ENCODE results near the gene C2orf76. TPM values are rescaled to one million over a fixed set of nuclear protein-coding genes. Genes with fewer than 3 reads are reported as not detected.
A peak's percentile ranks its signal among the peaks of the same experiment; 100 is the strongest.

C2orf76 gene
- polyA plus RNA-seq, 4 donors = 11.0 to 13.5 (median 12.2) TPM

DNA sequence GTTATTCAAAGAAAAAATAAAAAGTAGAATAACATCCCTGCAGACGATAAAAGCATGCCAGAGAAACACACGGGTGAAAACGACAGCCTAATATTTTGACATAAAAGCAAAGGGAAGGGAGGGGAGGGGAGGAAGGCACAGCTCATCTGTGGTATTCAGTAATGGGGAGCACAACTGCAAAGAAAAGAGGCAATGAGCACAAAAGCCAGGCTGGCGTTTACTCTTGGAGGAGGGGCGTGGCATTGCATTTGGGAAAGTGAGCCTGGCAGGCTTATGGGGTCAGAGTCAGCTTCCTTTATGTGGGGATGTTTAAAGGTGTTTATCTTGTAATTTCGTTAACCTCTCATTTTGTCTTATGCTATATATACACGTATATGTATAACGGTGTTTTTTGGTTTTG, 89.8 kb downstream of the C2orf76 start:
- no peaks in the 10 kb centered on the region for H3K4me1 ChIP-seq (ENCODE audit: control insufficient read depth in 3 of 3, insufficient read depth in 2 of 3, low read depth in 1 of 3, low read length in 2 of 3)
- DNase-seq = no peak
- no peaks in the 10 kb centered on the region for H3K9me3 ChIP-seq (ENCODE audit: control insufficient read depth in 2 of 2, insufficient read depth in 1 of 2, low read depth in 1 of 2, low read length in 1 of 2)
- H3K4me3 ChIP-seq (ENCODE audit: low read depth in 1 of 3, low read length in 3 of 3) = no peak overlapping the region
- H3K27ac ChIP-seq (ENCODE audit: low read depth in 1 of 3, low read length in 2 of 3) = no peak overlapping the region
- H3K36me3 ChIP-seq (ENCODE audit: control insufficient read depth in 3 of 3, insufficient read depth in 2 of 3, low read depth in 1 of 3, low read length in 3 of 3) = no peaks in the 10 kb centered on the region
- FAIRE-seq = no peak
- 75 to 76% (median 75%) methylated on average over 8 of the region's 8 CpGs for WGBS, 3 donors
- no peaks in the 10 kb centered on the region for H3K27me3 ChIP-seq (ENCODE audit: control insufficient read depth in 3 of 3, insufficient read depth in 3 of 3, low read length in 3 of 3)

DNA sequence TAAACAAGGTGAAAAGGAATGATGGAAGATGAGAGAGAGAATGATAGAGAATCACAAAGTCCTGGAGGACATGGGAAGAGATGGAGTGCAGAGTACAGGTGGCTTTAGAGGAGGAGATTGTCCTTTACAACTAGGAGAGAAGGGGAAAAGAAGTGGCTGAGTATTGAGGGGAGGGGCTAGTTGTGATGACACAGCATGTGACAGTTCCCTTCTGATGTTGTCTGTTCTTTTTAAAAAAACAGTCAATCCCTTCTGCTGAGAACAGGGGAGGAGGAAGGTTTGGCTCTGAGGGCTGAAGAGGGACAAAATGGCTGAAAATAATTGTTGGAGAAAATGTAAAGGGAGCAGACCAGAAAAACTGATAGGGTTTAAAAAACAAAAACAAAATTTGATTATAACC, 99.0 kb downstream of the C2orf76 start:
- Histone ChIP-seq H3K9me3 (ENCODE audit: control insufficient read depth in 2 of 2, insufficient read depth in 1 of 2, low read depth in 1 of 2, low read length in 1 of 2) (peaks cover 0 to 5% of the 10 kb centered on the region in 2 donors), H3K36me3 (ENCODE audit: control insufficient read depth in 3 of 3, insufficient read depth in 2 of 3, low read depth in 1 of 3, low read length in 3 of 3) (peaks cover 0 to 2% (median 0%) of the 10 kb centered on the region in 3 donors), H3K27ac (ENCODE audit: low read depth in 1 of 3, low read length in 2 of 3) (no peak overlapping the region), H3K4me3 (ENCODE audit: low read depth in 1 of 3, low read length in 3 of 3) (no peak overlapping the region), H3K27me3 (ENCODE audit: control insufficient read depth in 3 of 3, insufficient read depth in 3 of 3, low read length in 3 of 3) (no peaks in the 10 kb centered on the region), H3K4me1 (ENCODE audit: control insufficient read depth in 3 of 3, insufficient read depth in 2 of 3, low read depth in 1 of 3, low read length in 2 of 3) (no peaks in the 10 kb centered on the region)
- FAIRE-seq (no peak), DNase-seq (no peak)

DNA sequence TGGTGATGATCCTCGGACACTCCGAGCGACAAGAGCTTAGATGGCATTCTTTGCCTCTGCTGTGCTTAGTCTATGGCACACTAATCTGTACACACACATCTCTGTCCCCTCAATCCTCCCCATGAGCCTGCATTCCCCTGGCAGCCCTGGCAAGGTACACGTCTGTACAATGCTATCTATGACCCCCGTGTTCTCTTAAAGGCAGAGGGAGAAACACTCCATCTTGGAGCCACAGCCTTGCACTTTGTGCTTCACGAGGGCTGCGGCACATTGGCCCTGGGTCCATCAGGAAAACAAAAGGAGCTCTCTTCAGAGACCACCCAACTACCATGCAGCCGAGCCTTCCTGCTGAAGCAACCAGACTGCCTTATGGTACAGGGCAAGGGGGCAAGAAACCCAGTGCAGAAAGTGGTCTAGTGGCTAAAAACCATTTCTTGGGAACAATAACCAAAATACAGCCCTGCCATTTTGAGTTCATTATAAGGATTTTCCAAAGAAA, 100.5 kb downstream of the C2orf76 start:
- no peaks in the 10 kb centered on the region for H3K4me1 ChIP-seq (ENCODE audit: control insufficient read depth in 3 of 3, insufficient read depth in 2 of 3, low read depth in 1 of 3, low read length in 2 of 3)
- no peak overlapping the region for H3K27ac ChIP-seq (ENCODE audit: low read depth in 1 of 3, low read length in 2 of 3)
- no peaks in the 10 kb centered on the region for H3K27me3 ChIP-seq (ENCODE audit: control insufficient read depth in 3 of 3, insufficient read depth in 3 of 3, low read length in 3 of 3)
- peaks cover 0 to 5% of the 10 kb centered on the region in 2 donors for H3K9me3 ChIP-seq (ENCODE audit: control insufficient read depth in 2 of 2, insufficient read depth in 1 of 2, low read depth in 1 of 2, low read length in 1 of 2)
- FAIRE-seq = no peak
- H3K36me3 ChIP-seq (ENCODE audit: control insufficient read depth in 3 of 3, insufficient read depth in 2 of 3, low read depth in 1 of 3, low read length in 3 of 3) = peaks cover 0 to 2% (median 0%) of the 10 kb centered on the region in 3 donors
- no peak overlapping the region for H3K4me3 ChIP-seq (ENCODE audit: low read depth in 1 of 3, low read length in 3 of 3)
- no peak for DNase-seq
- 90 to 94% (median 94%) methylated on average over 8 of the region's 8 CpGs for WGBS, 3 donors

DNA sequence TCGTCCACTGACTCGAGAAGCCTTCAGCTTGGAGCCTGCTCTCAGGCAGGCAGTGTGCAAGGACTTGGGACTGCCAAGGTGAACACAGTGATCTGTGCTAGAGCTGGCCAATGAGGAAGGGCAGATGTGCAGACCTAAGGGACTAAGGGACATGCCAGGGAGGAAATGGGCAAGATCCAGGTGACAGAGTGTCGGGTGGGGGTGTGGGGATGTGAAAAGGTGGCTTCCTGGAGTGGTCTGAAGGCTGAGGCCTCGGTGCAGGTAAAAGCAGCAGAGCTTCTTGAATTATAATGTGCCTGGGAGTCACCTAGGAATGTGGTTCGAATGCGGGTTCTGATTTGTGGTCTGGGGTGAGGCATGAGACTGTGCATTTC, 101.0 kb downstream of the C2orf76 start:
- 89 to 91% (median 91%) methylated on average over 6 of the region's 6 CpGs for WGBS, 3 donors
- no peak overlapping the region for H3K27ac ChIP-seq (ENCODE audit: low read depth in 1 of 3, low read length in 2 of 3)
- peaks cover 0 to 2% (median 0%) of the 10 kb centered on the region in 3 donors for H3K36me3 ChIP-seq (ENCODE audit: control insufficient read depth in 3 of 3, insufficient read depth in 2 of 3, low read depth in 1 of 3, low read length in 3 of 3)
- FAIRE-seq (no peak), DNase-seq (no peak)
- no peaks in the 10 kb centered on the region for H3K4me1 ChIP-seq (ENCODE audit: control insufficient read depth in 3 of 3, insufficient read depth in 2 of 3, low read depth in 1 of 3, low read length in 2 of 3)
- H3K9me3 ChIP-seq (ENCODE audit: control insufficient read depth in 2 of 2, insufficient read depth in 1 of 2, low read depth in 1 of 2, low read length in 1 of 2) = peaks cover 0 to 5% of the 10 kb centered on the region in 2 donors
- no peaks in the 10 kb centered on the region for H3K27me3 ChIP-seq (ENCODE audit: control insufficient read depth in 3 of 3, insufficient read depth in 3 of 3, low read length in 3 of 3)
- no peak overlapping the region for H3K4me3 ChIP-seq (ENCODE audit: low read depth in 1 of 3, low read length in 3 of 3)

DNA sequence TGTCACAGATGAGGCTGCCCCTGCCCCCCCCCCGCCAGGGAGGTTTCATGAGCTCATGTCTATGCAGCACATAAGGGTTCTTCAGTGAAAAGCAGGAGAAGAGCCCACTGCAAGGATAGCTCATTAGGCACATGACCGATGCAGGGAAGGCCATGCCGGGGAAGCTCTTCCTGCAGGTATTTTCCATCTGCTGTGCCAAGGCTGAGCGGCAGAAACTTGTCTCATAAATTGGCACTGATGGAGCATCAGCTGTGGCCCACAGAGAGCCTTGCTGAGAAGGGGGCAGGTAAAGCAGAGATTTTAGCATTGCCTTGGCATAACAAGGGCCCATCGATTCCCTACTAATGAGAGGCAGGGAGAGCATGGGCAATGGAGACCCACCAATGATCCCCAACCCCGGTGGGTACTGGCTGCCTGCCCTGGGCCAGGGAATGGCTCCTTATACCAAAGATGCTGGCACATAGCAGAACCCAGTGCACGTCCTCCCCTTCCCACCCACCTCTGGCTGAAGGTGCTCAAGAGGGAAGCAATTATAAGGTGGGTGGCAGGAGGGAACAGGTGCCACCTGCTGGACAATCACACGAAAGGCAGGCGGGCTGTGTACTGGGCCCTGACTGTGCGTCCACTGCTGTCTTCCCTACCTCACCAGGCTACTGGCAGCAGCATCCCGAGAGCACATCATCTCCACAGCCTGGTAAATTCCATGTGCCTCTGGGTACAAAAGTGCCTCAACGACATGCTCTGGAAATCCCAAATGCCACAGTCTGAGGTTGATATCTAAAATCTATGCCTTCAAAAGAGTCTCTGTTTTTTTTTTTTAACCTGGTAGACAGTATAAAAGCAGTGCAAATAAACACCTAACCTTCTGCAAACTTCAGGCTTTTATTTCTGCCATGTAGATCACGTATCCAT, 101.6 kb downstream of the C2orf76 start:
- FAIRE-seq = no peak
- H3K36me3 ChIP-seq (ENCODE audit: control insufficient read depth in 3 of 3, insufficient read depth in 2 of 3, low read depth in 1 of 3, low read length in 3 of 3) = peaks cover 0 to 2% (median 0%) of the 10 kb centered on the region in 3 donors

DNA sequence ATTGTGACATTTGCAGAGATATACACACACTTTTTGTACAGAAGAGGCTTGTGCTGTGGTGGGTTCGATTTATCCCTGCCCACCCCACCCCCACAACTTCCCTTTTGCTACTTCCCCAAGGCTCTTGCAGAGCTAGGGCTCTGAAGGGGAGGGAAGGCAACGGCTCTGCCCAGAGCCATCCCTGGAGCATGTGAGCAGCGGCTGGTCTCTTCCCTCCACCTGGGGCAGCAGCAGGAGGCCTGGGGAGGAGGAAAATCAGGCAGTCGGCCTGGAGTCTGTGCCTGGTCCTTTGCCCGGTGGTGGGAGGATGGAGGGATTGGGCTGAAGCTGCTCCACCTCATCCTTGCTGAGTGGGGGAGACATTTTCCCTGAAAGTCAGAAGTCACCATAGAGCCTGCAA, 103.0 kb downstream of the C2orf76 start:
- no peak for DNase-seq

More for the DNA sequence above, 101.6 kb downstream of the C2orf76 start:
- peak; percentile 55 to 60 for DNase-seq
- WGBS, 3 donors = 50 to 58% (median 53%) methylated on average over 13 of the region's 13 CpGs
- Histone ChIP-seq H3K4me3 (ENCODE audit: low read depth in 1 of 3, low read length in 3 of 3) (no peak overlapping the region), H3K4me1 (ENCODE audit: control insufficient read depth in 3 of 3, insufficient read depth in 2 of 3, low read depth in 1 of 3, low read length in 2 of 3) (no peaks in the 10 kb centered on the region), H3K27me3 (ENCODE audit: control insufficient read depth in 3 of 3, insufficient read depth in 3 of 3, low read length in 3 of 3) (no peaks in the 10 kb centered on the region), H3K9me3 (ENCODE audit: control insufficient read depth in 2 of 2, insufficient read depth in 1 of 2, low read depth in 1 of 2, low read length in 1 of 2) (no peaks in the 10 kb centered on the region), H3K27ac (ENCODE audit: low read depth in 1 of 3, low read length in 2 of 3) (no peak overlapping the region)

DNA sequence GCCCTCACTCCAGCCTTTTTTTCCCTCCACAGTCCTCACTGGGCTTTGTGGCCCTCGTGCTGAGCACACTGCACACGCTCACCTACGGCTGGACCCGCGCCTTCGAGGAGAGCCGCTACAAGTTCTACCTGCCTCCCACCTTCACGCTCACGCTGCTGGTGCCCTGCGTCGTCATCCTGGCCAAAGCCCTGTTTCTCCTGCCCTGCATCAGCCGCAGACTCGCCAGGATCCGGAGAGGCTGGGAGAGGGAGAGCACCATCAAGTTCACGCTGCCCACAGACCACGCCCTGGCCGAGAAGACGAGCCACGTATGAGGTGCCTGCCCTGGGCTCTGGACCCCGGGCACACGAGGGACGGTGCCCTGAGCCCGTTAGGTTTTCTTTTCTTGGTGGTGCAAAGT, 103.6 kb downstream of the C2orf76 start:
- H3K27me3 ChIP-seq (ENCODE audit: control insufficient read depth in 3 of 3, insufficient read depth in 3 of 3, low read length in 3 of 3) = no peaks in the 10 kb centered on the region
- H3K4me3 ChIP-seq (ENCODE audit: low read depth in 1 of 3, low read length in 3 of 3) = no peak overlapping the region
- no peak for FAIRE-seq
- H3K4me1 ChIP-seq (ENCODE audit: control insufficient read depth in 3 of 3, insufficient read depth in 2 of 3, low read depth in 1 of 3, low read length in 2 of 3) = no peaks in the 10 kb centered on the region
- H3K36me3 ChIP-seq (ENCODE audit: control insufficient read depth in 3 of 3, insufficient read depth in 2 of 3, low read depth in 1 of 3, low read length in 3 of 3) = peaks cover 0 to 2% (median 0%) of the 10 kb centered on the region in 3 donors
- no peak overlapping the region for H3K27ac ChIP-seq (ENCODE audit: low read depth in 1 of 3, low read length in 2 of 3)
- no peaks in the 10 kb centered on the region for H3K9me3 ChIP-seq (ENCODE audit: control insufficient read depth in 2 of 2, insufficient read depth in 1 of 2, low read depth in 1 of 2, low read length in 1 of 2)
- WGBS, 3 donors = 93 to 95% (median 95%) methylated on average over 23 of the region's 23 CpGs
- DNase-seq = no peak

More for the DNA sequence above, 103.0 kb downstream of the C2orf76 start:
- WGBS, 3 donors = 56 to 87% (median 58%) methylated on average over 5 of the region's 5 CpGs
- H3K27ac ChIP-seq (ENCODE audit: low read depth in 1 of 3, low read length in 2 of 3) = no peak overlapping the region
- H3K9me3 ChIP-seq (ENCODE audit: control insufficient read depth in 2 of 2, insufficient read depth in 1 of 2, low read depth in 1 of 2, low read length in 1 of 2) = no peaks in the 10 kb centered on the region
- no peaks in the 10 kb centered on the region for H3K4me1 ChIP-seq (ENCODE audit: control insufficient read depth in 3 of 3, insufficient read depth in 2 of 3, low read depth in 1 of 3, low read length in 2 of 3)
- no peak overlapping the region for H3K4me3 ChIP-seq (ENCODE audit: low read depth in 1 of 3, low read length in 3 of 3)
- no peak for FAIRE-seq
- H3K36me3 ChIP-seq (ENCODE audit: control insufficient read depth in 3 of 3, insufficient read depth in 2 of 3, low read depth in 1 of 3, low read length in 3 of 3) = peaks cover 0 to 2% (median 0%) of the 10 kb centered on the region in 3 donors
- no peaks in the 10 kb centered on the region for H3K27me3 ChIP-seq (ENCODE audit: control insufficient read depth in 3 of 3, insufficient read depth in 3 of 3, low read length in 3 of 3)

DNA sequence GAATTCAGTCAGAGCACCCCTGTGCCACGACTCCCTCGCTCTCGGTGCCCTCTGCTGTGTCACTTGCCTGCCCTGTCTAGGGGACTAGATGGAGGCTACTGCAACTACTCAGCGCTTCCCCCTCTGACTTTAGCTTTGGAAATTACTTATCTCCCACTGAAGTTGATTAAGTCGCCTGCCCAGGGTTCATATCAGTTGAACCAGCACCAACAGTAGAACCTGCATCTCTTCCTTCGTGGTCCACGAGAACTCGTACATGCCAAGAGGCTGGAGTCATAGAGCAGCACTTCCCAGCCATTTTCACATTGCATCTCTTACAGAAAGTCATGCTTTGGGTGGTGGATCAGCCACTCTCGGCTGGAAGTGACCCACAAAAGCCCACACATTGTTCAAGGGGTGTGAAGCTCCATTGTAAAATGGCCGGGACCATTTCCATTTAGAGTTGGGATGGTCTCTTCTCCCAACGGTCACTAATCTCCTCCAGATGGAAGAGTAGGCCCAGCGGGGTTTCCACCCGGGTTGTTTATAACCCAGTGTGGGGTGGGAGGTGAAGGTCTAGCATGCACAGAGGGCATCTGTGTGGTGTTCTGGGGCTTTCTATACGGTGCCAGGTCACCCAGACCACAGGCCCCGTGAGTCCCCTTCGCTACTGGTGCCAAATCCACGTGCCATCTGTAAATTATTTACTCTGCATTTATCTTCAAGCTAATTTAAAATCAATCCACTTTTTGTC, 105.0 kb downstream of the C2orf76 start:
- Histone ChIP-seq H3K27ac (ENCODE audit: low read depth in 1 of 3, low read length in 2 of 3) (no peak overlapping the region), H3K9me3 (ENCODE audit: control insufficient read depth in 2 of 2, insufficient read depth in 1 of 2, low read depth in 1 of 2, low read length in 1 of 2) (no peaks in the 10 kb centered on the region), H3K4me1 (ENCODE audit: control insufficient read depth in 3 of 3, insufficient read depth in 2 of 3, low read depth in 1 of 3, low read length in 2 of 3) (no peaks in the 10 kb centered on the region), H3K4me3 (ENCODE audit: low read depth in 1 of 3, low read length in 3 of 3) (no peak overlapping the region), H3K36me3 (ENCODE audit: control insufficient read depth in 3 of 3, insufficient read depth in 2 of 3, low read depth in 1 of 3, low read length in 3 of 3) (peaks cover 0 to 2% (median 0%) of the 10 kb centered on the region in 3 donors), H3K27me3 (ENCODE audit: control insufficient read depth in 3 of 3, insufficient read depth in 3 of 3, low read length in 3 of 3) (no peaks in the 10 kb centered on the region)
- no peak for FAIRE-seq
- WGBS, 3 donors = 76 to 86% (median 77%) methylated on average over 17 of the region's 17 CpGs
- no peak for DNase-seq

All from small intestine (tissue), 7 donors.